WTC11 (cell line): ENCODE measurements around the gene ADGRB2. TPM values are rescaled to one million over a fixed set of nuclear protein-coding genes. Genes with fewer than 3 reads are reported as not detected.

ENCODE experiments used
- ATAC-seq: fragments of 200-7000 bp; cut with Tn5 transposase; 2 replicates; pipeline ENCODE4 v1.10.0; 2021; ENCODE audit warnings: mild to moderate bottlenecking, moderate library complexity
- CTCF ChIA-PET: fragments of 300-600 bp; sonication (Branson Sonifier 250); formaldehyde crosslinking; loops from one replicate; lab custom pipeline; 2021; ENCODE audit warnings: antibody characterized with exemption; lab: Charles Lee
- POLR2A ChIA-PET: fragments of 350-600 bp; sonication (Branson Sonifier 250); formaldehyde crosslinking; loops from one replicate; lab custom pipeline; 2021; ENCODE audit warnings: antibody characterized with exemption; lab: Charles Lee
- DNase-seq: peaks from one replicate; pipeline ENCODE4 v3.0.0; 2021; ENCODE audit warnings: low spot score
- H3K27ac Mint-ChIP-seq: 2 replicates; pipeline ENCODE4 v1.8.0; 2021; ENCODE audit warnings: mixed read lengths
- H3K27me3 Mint-ChIP-seq: 2 replicates; pipeline ENCODE4 v1.8.0; 2021; ENCODE audit warnings: low read depth, mild to moderate bottlenecking, moderate library complexity, mixed read lengths
- H3K36me3 Mint-ChIP-seq: 2 replicates; pipeline ENCODE4 v1.8.0; 2021; ENCODE audit warnings: mixed read lengths
- H3K4me1 Mint-ChIP-seq: 2 replicates; pipeline ENCODE4 v1.8.0; 2022; ENCODE audit warnings: mixed read lengths
- H3K4me3 Mint-ChIP-seq: 2 replicates; pipeline ENCODE4 v1.8.0; 2021; ENCODE audit warnings: mild to moderate bottlenecking, moderate library complexity, mixed read lengths
- H3K9me3 Mint-ChIP-seq: 2 replicates; pipeline ENCODE4 v1.8.0; 2021; ENCODE audit warnings: mixed read lengths
- ATF2 ChIP-seq: sonication (generic); formaldehyde crosslinking; IDR thresholded peaks from 2 replicates; pipeline ENCODE4 v1.8.1; 2022; ENCODE audit warnings: low read depth, missing genetic modification reagents, borderline replicate concordance
- CDX4 ChIP-seq: fragments of 250-450 bp; sonication (Bioruptor Pico); IDR thresholded peaks from 2 replicates; pipeline ENCODE4 v1.9.0; 2021; ENCODE audit warnings: moderate library complexity, mild to moderate bottlenecking, inconsistent platforms, borderline replicate concordance
- CREB1 ChIP-seq: sonication (generic); formaldehyde crosslinking; IDR thresholded peaks from 2 replicates; pipeline ENCODE4 v1.8.0; 2023; ENCODE audit warnings: mild to moderate bottlenecking, missing genetic modification reagents
- CREM ChIP-seq: sonication (generic); formaldehyde crosslinking; IDR thresholded peaks from 2 replicates; pipeline ENCODE4 v1.8.1; 2022; ENCODE audit warnings: mild to moderate bottlenecking, missing genetic modification reagents, moderate library complexity
- E2F1 ChIP-seq: sonication (generic); formaldehyde crosslinking; IDR thresholded peaks from 2 replicates; pipeline ENCODE4 v1.8.0; 2022; ENCODE audit warnings: mild to moderate bottlenecking, missing genetic modification reagents
- FOXP4 ChIP-seq: sonication (generic); formaldehyde crosslinking; IDR thresholded peaks from 2 replicates; pipeline ENCODE4 v1.8.0; 2022; ENCODE audit warnings: mild to moderate bottlenecking, missing genetic modification reagents
- GTF2I ChIP-seq: fragments of 250-450 bp; sonication (Bioruptor Pico); conservative IDR thresholded peaks from 2 replicates; pipeline ENCODE4 v1.4.0; 2021; ENCODE audit warnings: mild to moderate bottlenecking
- HMGXB4 ChIP-seq: sonication (generic); formaldehyde crosslinking; IDR thresholded peaks from 2 replicates; pipeline ENCODE4 v1.8.1; 2023; ENCODE audit warnings: mild to moderate bottlenecking, moderate library complexity, missing genetic modification reagents
- IRF1 ChIP-seq: sonication (generic); formaldehyde crosslinking; IDR thresholded peaks from 2 replicates; pipeline ENCODE4 v1.8.0; 2023; ENCODE audit warnings: missing genetic modification reagents
- NFE2L1 ChIP-seq: sonication (generic); formaldehyde crosslinking; IDR thresholded peaks from 2 replicates; pipeline ENCODE4 v1.8.1; 2023; ENCODE audit warnings: missing genetic modification reagents
- PREB ChIP-seq: sonication (generic); formaldehyde crosslinking; IDR thresholded peaks from 2 replicates; pipeline ENCODE4 v1.8.1; 2022; ENCODE audit warnings: mild to moderate bottlenecking, missing genetic modification reagents, moderate library complexity, borderline replicate concordance
- SMAD3 ChIP-seq: sonication (generic); formaldehyde crosslinking; IDR thresholded peaks from 2 replicates; pipeline ENCODE4 v1.8.0; 2022; ENCODE audit warnings: missing genetic modification reagents, mild to moderate bottlenecking, borderline replicate concordance
- TCF7 ChIP-seq: sonication (generic); formaldehyde crosslinking; IDR thresholded peaks from 2 replicates; pipeline ENCODE4 v1.8.0; 2022; ENCODE audit warnings: mild to moderate bottlenecking, low read depth, missing genetic modification reagents, moderate library complexity
- TEAD1 ChIP-seq: sonication (generic); formaldehyde crosslinking; IDR thresholded peaks from 2 replicates; pipeline ENCODE4 v1.8.0; 2022; ENCODE audit warnings: mild to moderate bottlenecking, missing genetic modification reagents
- USF2 ChIP-seq: sonication (generic); formaldehyde crosslinking; IDR thresholded peaks from 2 replicates; pipeline ENCODE4 v1.8.1; 2023; ENCODE audit warnings: mild to moderate bottlenecking, missing genetic modification reagents, moderate library complexity
- ZNF138 ChIP-seq: sonication (generic); formaldehyde crosslinking; conservative IDR thresholded peaks from 2 replicates; pipeline ENCODE4 v1.8.1; 2022; ENCODE audit warnings: mild to moderate bottlenecking, moderate library complexity, missing genetic modification reagents
- ZNF423 ChIP-seq: fragments of 250-450 bp; sonication (Bioruptor Pico); IDR thresholded peaks from 2 replicates; pipeline ENCODE4 v2.1.2; 2022; ENCODE audit warnings: mild to moderate bottlenecking, moderate library complexity
- total RNA-seq: library from RNA; stranded (reverse); gene quantifications from 3 replicates; pipeline ENCODE4 v1.2.3, GENCODE V29; 2021

ADGRB2 gene
- total RNA-seq, 1 experiment from 2014 or later: 39.3 TPM

- H3K36me3 Mint-ChIP-seq: no peaks in the 10 kb centered on the region
- H3K4me3 Mint-ChIP-seq: no peak overlapping the region
- no peak for TF ChIP-seq ZNF138 (CRISPR knock-in tag)
- peak; percentile 92 for TF ChIP-seq GTF2I (CRISPR knock-in tag)
- ChIA-PET POLR2A (no interaction called here), CTCF (interaction anchor here (1.0 to 7.8 kb wide), 4 partner anchors 12 to 59 kb away, joined by 4 to 96 read pairs (median 32); partner anchors contain the start of gene SPOCD1)
- no peaks in the 10 kb centered on the region for H3K9me3 Mint-ChIP-seq
- H3K27me3 Mint-ChIP-seq: peaks cover 5% of the 10 kb centered on the region
- DNase-seq: no peak
- H3K27ac Mint-ChIP-seq: peak overlapping the region; percentile 82; the same call in 1 of the 2 replicates
- peaks cover 48% of the 10 kb centered on the region for H3K4me1 Mint-ChIP-seq
- ATAC-seq: no peak
Observed at GRCh38 chr1:31757204-31757679, 6.9 kb downstream of the ADGRB2 start.

GRCh38 chr1:31756578-31756977, 7.6 kb downstream of the ADGRB2 start:
- ATAC-seq (no peak), DNase-seq (no peak)
- Mint-ChIP-seq H3K9me3 (no peaks in the 10 kb centered on the region), H3K4me1 (peaks cover 48% of the 10 kb centered on the region), H3K27ac (no peak overlapping the region), H3K36me3 (no peaks in the 10 kb centered on the region), H3K27me3 (no peaks in the 10 kb centered on the region)
- ChIA-PET POLR2A (no interaction called here), CTCF (interaction anchor here (3.4 kb wide), 1 partner anchor 11 kb away, joined by 23 read pairs; no protein-coding TSS in a partner anchor)
- TF ChIP-seq E2F1 (CRISPR knock-in tag): no peak
- TF ChIP-seq ATF2 (CRISPR knock-in tag): no peak
- TF ChIP-seq TEAD1 (CRISPR knock-in tag): no peak
- TF ChIP-seq PREB: no peak
- TF ChIP-seq, all 79 proteins: peak for 0
- H3K4me3 Mint-ChIP-seq: no peak overlapping the region

GRCh38 chr1:31755850-31756492, 8.2 kb downstream of the ADGRB2 start:
- Mint-ChIP-seq H3K36me3 (no peaks in the 10 kb centered on the region), H3K4me1 (peaks cover 47% of the 10 kb centered on the region), H3K9me3 (no peaks in the 10 kb centered on the region), H3K4me3 (no peak overlapping the region), H3K27ac (peak overlapping the region; percentile 3; the same call in 1 of the 2 replicates), H3K27me3 (no peaks in the 10 kb centered on the region)
- no peak for ATAC-seq
- POLR2A ChIA-PET: no interaction called here
- CTCF ChIA-PET: interaction anchor here (0.7 to 3.4 kb wide), 2 partner anchors 11 to 33 kb away, joined by 9 to 23 read pairs; no protein-coding TSS in a partner anchor
- no peak for DNase-seq
- TF ChIP-seq FOXP4 (CRISPR knock-in tag): no peak

- ATAC-seq: no peak
- ChIA-PET POLR2A (no interaction called here), CTCF (interaction anchor here (0.7 to 3.4 kb wide), 3 partner anchors 10 to 39 kb away, joined by 3 to 23 read pairs (median 3); no protein-coding TSS in a partner anchor)
- peak overlapping the region; percentile 24; the same call in 1 of the 2 replicates for H3K27ac Mint-ChIP-seq
- H3K27me3 Mint-ChIP-seq: no peaks in the 10 kb centered on the region
- H3K36me3 Mint-ChIP-seq: no peaks in the 10 kb centered on the region
- H3K4me3 Mint-ChIP-seq: no peak overlapping the region
- peaks cover 53% of the 10 kb centered on the region for H3K4me1 Mint-ChIP-seq
- DNase-seq: no peak
- H3K9me3 Mint-ChIP-seq: no peaks in the 10 kb centered on the region
- TF ChIP-seq HMGXB4 (CRISPR knock-in tag) (no peak), ZNF423 (CRISPR knock-in tag) (no peak), TCF7 (no peak), CREM (no peak), NFE2L1 (no peak), GTF2I (CRISPR knock-in tag) (no peak), CREB1 (CRISPR knock-in tag) (no peak), USF2 (CRISPR knock-in tag) (no peak), IRF1 (CRISPR knock-in tag) (no peak), SMAD3 (CRISPR knock-in tag) (no peak), CDX4 (CRISPR knock-in tag) (no peak)
Observed at GRCh38 chr1:31755197-31755611, 8.9 kb downstream of the ADGRB2 start.
